ENCODE data around the gene ARMC9. TPM values are rescaled to one million over a fixed set of nuclear protein-coding genes. Genes with fewer than 3 reads are reported as not detected.

The ARMC9 gene
- total RNA-seq, 1 experiment from 2014 or later = 23.4 TPM

- H3K4me1 ChIP-seq (ENCODE audit: insufficient read depth, low read length) = peaks cover 12% of the 10 kb centered on the region
- H3K27me3 ChIP-seq (ENCODE audit: low read length) = no peaks in the 10 kb centered on the region
- no TSS peak for BruUV-seq (replicated peaks)
- H3K9me2 ChIP-seq (replicated peaks; ENCODE audit: low read length) = no peaks in the 10 kb centered on the region
- CTCF ChIA-PET = no interaction called here
- POLR2A ChIA-PET (ENCODE audit: unreplicated experiment) = no interaction called here
- TF ChIP-seq EZH2 (IDR thresholded peaks at IDR 0.05; ENCODE audit: low read length, unreplicated experiment) (no peak), CTCF (conservative IDR thresholded peaks at IDR 0.05; ENCODE audit: low read depth, low read length) (peak; percentile 39; the same call in 1 of the 2 replicates), EZH2phosphoT487 (IDR thresholded peaks at IDR 0.05; ENCODE audit: borderline replicate concordance, low read length) (no peak)
- no peaks in the 10 kb centered on the region for H4K20me1 ChIP-seq (ENCODE audit: low read length)
- H3K36me3 ChIP-seq (ENCODE audit: low read depth, low read length) = no peaks in the 10 kb centered on the region
- no peak overlapping the region for H3K4me3 ChIP-seq (ENCODE audit: low read length)
- ATAC-seq = no peak
- DNase-seq = no peak
- no peak overlapping the region for H3K27ac ChIP-seq (ENCODE audit: low read length)
- no peak overlapping the region for H3K9ac ChIP-seq (ENCODE audit: low read length)
- no peaks in the 10 kb centered on the region for H3K79me2 ChIP-seq (ENCODE audit: low read length)
- no peak overlapping the region for H2AFZ ChIP-seq (ENCODE audit: low read length)
- H3F3A ChIP-seq (ENCODE audit: low read length, unreplicated experiment) = no peaks in the 10 kb centered on the region
- intact Hi-C loops (cut with micrococcal nuclease) = no loop called here
- H3K9me3 ChIP-seq (ENCODE audit: low read length) = no peaks in the 10 kb centered on the region
- H3K4me2 ChIP-seq (ENCODE audit: low read length) = no peak overlapping the region
These were observed 195.0 kb downstream of the ARMC9 start for GRCh38 chr2:231393149-231394131.

GRCh38 chr2:231394211-231395141 lies 196.0 kb downstream of the ARMC9 start:
- no peaks in the 10 kb centered on the region for H3K27me3 ChIP-seq (ENCODE audit: low read length)
- no peaks in the 10 kb centered on the region for H3K9me3 ChIP-seq (ENCODE audit: low read length)
- ChIA-PET CTCF (no interaction called here), POLR2A (ENCODE audit: unreplicated experiment) (no interaction called here)
- no TSS peak for BruUV-seq (replicated peaks)
- no peak for TF ChIP-seq EZH2phosphoT487 (IDR thresholded peaks at IDR 0.05; ENCODE audit: borderline replicate concordance, low read length)
- peak; percentile 53 for TF ChIP-seq CTCF (conservative IDR thresholded peaks at IDR 0.05; ENCODE audit: low read depth, low read length)
- no peak overlapping the region for H3K4me3 ChIP-seq (ENCODE audit: low read length)
- DNase-seq = peak; percentile 28
- H3K9me2 ChIP-seq (replicated peaks; ENCODE audit: low read length) = no peaks in the 10 kb centered on the region
- no peaks in the 10 kb centered on the region for H3K36me3 ChIP-seq (ENCODE audit: low read depth, low read length)
- no peak overlapping the region; the same call in 1 of the 2 replicates for H3K4me2 ChIP-seq (ENCODE audit: low read length)
- 0 out of 2 replicates have a peak overlapping the region, but pooled peaks have one; percentile 53 for H2AFZ ChIP-seq (ENCODE audit: low read length)
- H3F3A ChIP-seq (ENCODE audit: low read length, unreplicated experiment) = no peaks in the 10 kb centered on the region
- no peaks in the 10 kb centered on the region for H4K20me1 ChIP-seq (ENCODE audit: low read length)
- no peaks in the 10 kb centered on the region for H3K79me2 ChIP-seq (ENCODE audit: low read length)
- no peak overlapping the region for H3K27ac ChIP-seq (ENCODE audit: low read length)
- peak; percentile 10; the same call in 1 of the 2 replicates for ATAC-seq
- intact Hi-C loops (cut with micrococcal nuclease) = no loop called here
- H3K9ac ChIP-seq (ENCODE audit: low read length) = no peak overlapping the region
- H3K4me1 ChIP-seq (ENCODE audit: insufficient read depth, low read length) = peaks cover 9% of the 10 kb centered on the region; the same call in 1 of the 2 replicates

Measured in PC-3 (cell line).